Fibroblast of lung (primary cell): ENCODE measurements around the gene RRAD. TPM values are rescaled to one million over a fixed set of nuclear protein-coding genes. Genes with fewer than 3 reads are reported as not detected.

Source experiments
- DNase-seq, 2 donors: peaks; one replicate each; pipeline versions ENCODE4 v3.0.0 to v3.0.0-alpha.2; 2010; ENCODE audit warnings: low read depth in 2 of 2
- H2AFZ ChIP-seq: 2 replicates; pipeline ENCODE4 v1.5.1; 2012; ENCODE audit warnings: low read length, control low read depth, inconsistent platforms
- H3K27ac ChIP-seq: 2 replicates; pipeline ENCODE4 v1.5.1; 2011; ENCODE audit warnings: low read length, control low read depth; ENCODE audit not compliant: insufficient read depth
- H3K27me3 ChIP-seq: 2 replicates; pipeline ENCODE4 v1.5.1; 2011; ENCODE audit warnings: mild to moderate bottlenecking, low read length; ENCODE audit not compliant: control insufficient read depth, insufficient read depth
- H3K36me3 ChIP-seq: 2 replicates; pipeline ENCODE4 v1.5.1; 2011; ENCODE audit warnings: low read length; ENCODE audit not compliant: control insufficient read depth, insufficient read depth
- H3K4me1 ChIP-seq: 2 replicates; pipeline ENCODE4 v1.5.1; 2011; ENCODE audit warnings: low read length; ENCODE audit not compliant: control insufficient read depth, insufficient read depth; ENCODE audit errors: extremely low read depth
- H3K4me2 ChIP-seq: 2 replicates; pipeline ENCODE4 v1.5.1; 2011; ENCODE audit warnings: low read length, control low read depth; ENCODE audit not compliant: insufficient read depth; ENCODE audit errors: extremely low read depth
- H3K4me3 ChIP-seq, 4 experiments: fragments of 200-600 bp in 1 of 4; sonication (generic) in 1 of 4; replicated peaks in 1 of 4; 2 replicates each; pipeline ENCODE4 v1.5.1; 2011 to 2016; ENCODE audit warnings: low read length in 4 of 4, low read depth in 3 of 4, mild to moderate bottlenecking in 3 of 4, control low read depth in 2 of 4, inconsistent platforms in 1 of 4, mixed read lengths in 1 of 4; ENCODE audit not compliant: insufficient read depth in 1 of 4; ENCODE audit errors: control extremely low read depth in 1 of 4
- H3K79me2 ChIP-seq: 2 replicates; pipeline ENCODE4 v1.5.1; 2012; ENCODE audit warnings: mild to moderate bottlenecking, low read length, inconsistent platforms; ENCODE audit not compliant: control insufficient read depth, insufficient read depth
- H3K9ac ChIP-seq: 2 replicates; pipeline ENCODE4 v1.5.1; 2011; ENCODE audit warnings: mild to moderate bottlenecking, low read length, control low read depth; ENCODE audit not compliant: insufficient read depth
- H3K9me3 ChIP-seq: 2 replicates; pipeline ENCODE4 v1.5.1; 2012; ENCODE audit warnings: low read depth, low read length; ENCODE audit not compliant: control insufficient read depth, insufficient read depth
- H4K20me1 ChIP-seq: 2 replicates; pipeline ENCODE4 v1.5.1; 2011; ENCODE audit warnings: low read length; ENCODE audit not compliant: control insufficient read depth, insufficient read depth; ENCODE audit errors: extremely low read depth
- EZH2 ChIP-seq: IDR thresholded peaks from 2 replicates; pipeline ENCODE4 v1.5.1; 2012; ENCODE audit warnings: low read length, control low read depth, mild to moderate bottlenecking; ENCODE audit errors: missing control alignments
- polyA plus RNA-seq, 2 donors: library from polyadenylated mRNA; depleted of rRNA in 1 of 2; stranded (reverse) in 1 of 2; unstranded in 1 of 2; fragments of >200 nt; gene quantifications; 2 replicates each; pipeline ENCODE4 v1.2.1, GENCODE V29; 2011 to 2012; ENCODE audit warnings: missing spikeins in 1 of 2
- total RNA-seq: library from RNA; depleted of rRNA; stranded (reverse); fragments of >200 nt; gene quantifications from 2 replicates; pipeline ENCODE4 v1.2.1, GENCODE V29; 2014
- TF ChIP-seq, protein P1 (sequence below), 2 donors: IDR thresholded peaks in 1 of 2; conservative IDR thresholded peaks in 1 of 2; 1 replicate in 1 of 2; 2 replicates in 1 of 2; pipeline ENCODE4 v1.5.1; 2011 to 2012; ENCODE audit warnings: low read length in 2 of 2, control low read depth in 1 of 2, inconsistent platforms in 1 of 2, low read depth in 1 of 2, mild to moderate bottlenecking in 1 of 2

RRAD gene
- total and polyA plus RNA-seq, 2 donors (not counting 1 experiment from before 2014, with no cell fraction given): 11.6 to 83.7 TPM

DNA sequence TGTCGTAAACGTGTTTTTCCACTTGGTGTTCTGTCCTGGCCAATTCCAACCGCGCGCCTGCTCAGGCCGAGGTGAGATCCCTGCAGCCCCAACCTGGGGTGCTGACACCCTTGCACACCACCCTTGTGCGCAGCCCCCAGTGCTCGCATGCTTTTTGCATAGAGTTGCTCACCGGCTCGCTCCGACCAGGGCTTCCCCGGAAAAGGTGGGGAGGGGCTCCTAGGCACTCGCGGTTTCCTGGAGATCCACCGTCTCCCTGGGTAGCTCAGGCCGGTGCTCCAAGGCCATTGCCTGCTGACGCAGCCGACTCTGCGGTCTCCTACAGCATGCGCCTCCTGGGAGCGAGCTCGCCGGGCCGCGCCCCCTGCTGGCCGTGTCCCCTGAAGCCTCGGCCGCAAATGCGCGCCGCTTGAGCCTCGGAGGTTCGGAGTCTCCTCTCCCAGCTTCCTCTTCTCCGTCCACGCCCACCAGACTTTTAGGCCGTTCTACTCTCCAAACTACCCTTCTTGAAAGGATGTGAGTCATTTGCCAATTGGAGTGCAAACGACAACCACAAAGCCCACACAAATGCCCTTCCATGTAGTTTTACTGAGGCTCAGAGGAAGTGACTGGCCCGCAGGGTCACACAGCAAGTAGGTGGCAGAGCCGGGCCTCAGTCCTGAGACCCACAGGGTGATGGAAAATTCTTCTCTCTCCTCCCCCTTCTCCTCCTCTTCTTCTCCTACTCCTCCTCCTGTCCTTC, 52.2 kb downstream of the RRAD start:
- peak overlapping the region; percentile 26 for H3K9ac ChIP-seq
- peak; percentile 97 to 100 for DNase-seq
- H3K27ac ChIP-seq: peak overlapping the region; percentile 52
- no peaks in the 10 kb centered on the region for H3K9me3 ChIP-seq
- no peaks in the 10 kb centered on the region for H4K20me1 ChIP-seq
- H3K4me2 ChIP-seq: peak overlapping the region; percentile 95
- peak overlapping the region; percentile 15 to 54 (median 33) for H3K4me3 ChIP-seq
- H3K79me2 ChIP-seq: no peaks in the 10 kb centered on the region
- H3K36me3 ChIP-seq: no peaks in the 10 kb centered on the region
- peak overlapping the region; percentile 90 for H2AFZ ChIP-seq
- TF ChIP-seq EZH2: no peak
- TF ChIP-seq, protein P1, sequence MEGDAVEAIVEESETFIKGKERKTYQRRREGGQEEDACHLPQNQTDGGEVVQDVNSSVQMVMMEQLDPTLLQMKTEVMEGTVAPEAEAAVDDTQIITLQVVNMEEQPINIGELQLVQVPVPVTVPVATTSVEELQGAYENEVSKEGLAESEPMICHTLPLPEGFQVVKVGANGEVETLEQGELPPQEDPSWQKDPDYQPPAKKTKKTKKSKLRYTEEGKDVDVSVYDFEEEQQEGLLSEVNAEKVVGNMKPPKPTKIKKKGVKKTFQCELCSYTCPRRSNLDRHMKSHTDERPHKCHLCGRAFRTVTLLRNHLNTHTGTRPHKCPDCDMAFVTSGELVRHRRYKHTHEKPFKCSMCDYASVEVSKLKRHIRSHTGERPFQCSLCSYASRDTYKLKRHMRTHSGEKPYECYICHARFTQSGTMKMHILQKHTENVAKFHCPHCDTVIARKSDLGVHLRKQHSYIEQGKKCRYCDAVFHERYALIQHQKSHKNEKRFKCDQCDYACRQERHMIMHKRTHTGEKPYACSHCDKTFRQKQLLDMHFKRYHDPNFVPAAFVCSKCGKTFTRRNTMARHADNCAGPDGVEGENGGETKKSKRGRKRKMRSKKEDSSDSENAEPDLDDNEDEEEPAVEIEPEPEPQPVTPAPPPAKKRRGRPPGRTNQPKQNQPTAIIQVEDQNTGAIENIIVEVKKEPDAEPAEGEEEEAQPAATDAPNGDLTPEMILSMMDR (conservative IDR thresholded peaks at IDR 0.05 in 1 of 2, IDR thresholded peaks at IDR 0.05 in 1 of 2; ENCODE audit: low read depth in 1 of 2, low read length in 2 of 2): peak; percentile 82 to 87
- peaks cover 16% of the 10 kb centered on the region for H3K4me1 ChIP-seq
- H3K27me3 ChIP-seq: no peaks in the 10 kb centered on the region

- Histone ChIP-seq H3K27ac (peak overlapping the region; percentile 46), H3K4me1 (peaks cover 16% of the 10 kb centered on the region), H3K36me3 (no peaks in the 10 kb centered on the region), H3K9ac (no peak overlapping the region), H3K27me3 (no peaks in the 10 kb centered on the region), H3K9me3 (no peaks in the 10 kb centered on the region), H3K79me2 (no peaks in the 10 kb centered on the region), H3K4me3 (peak overlapping the region; percentile 15 to 54 (median 33)), H2AFZ (peak overlapping the region; percentile 90), H3K4me2 (peak overlapping the region; percentile 95), H4K20me1 (no peaks in the 10 kb centered on the region)
- DNase-seq: no peak
- TF ChIP-seq, protein P1 (conservative IDR thresholded peaks at IDR 0.05 in 1 of 2, IDR thresholded peaks at IDR 0.05 in 1 of 2; ENCODE audit: low read depth in 1 of 2, low read length in 2 of 2): no peak
- TF ChIP-seq EZH2: no peak
Measured at GRCh38 chr16:66872559-66872942, 52.8 kb downstream of the RRAD start.

- Histone ChIP-seq H4K20me1 (no peaks in the 10 kb centered on the region), H3K36me3 (no peaks in the 10 kb centered on the region), H3K4me1 (peaks cover 16% of the 10 kb centered on the region), H3K4me2 (no peak overlapping the region), H3K4me3 (no peak overlapping the region), H3K9me3 (no peaks in the 10 kb centered on the region), H3K79me2 (no peaks in the 10 kb centered on the region), H3K27me3 (no peaks in the 10 kb centered on the region), H3K27ac (no peak overlapping the region), H2AFZ (no peak overlapping the region), H3K9ac (no peak overlapping the region)
- DNase-seq: no peak
- TF ChIP-seq, protein P1 (conservative IDR thresholded peaks at IDR 0.05 in 1 of 2, IDR thresholded peaks at IDR 0.05 in 1 of 2; ENCODE audit: low read depth in 1 of 2, low read length in 2 of 2): no peak
- TF ChIP-seq EZH2: no peak
Measured at GRCh38 chr16:66871840-66872239, 53.5 kb downstream of the RRAD start.

Other genes with a start within 250 kb of the RRAD start
- 6.9 and 10.2 TPM in 2 replicates for gene CMTM4, start 228.8 kb downstream of the RRAD start, total RNA-seq
- 6.9 and 12.8 TPM in 2 replicates for gene CMTM4, start 228.8 kb downstream of the RRAD start, polyA plus RNA-seq
- 115 and 173 TPM in 2 replicates for gene DYNC1LI2, start 173.9 kb downstream of the RRAD start, total RNA-seq
- gene DYNC1LI2, start 173.9 kb downstream of the RRAD start, polyA plus RNA-seq: 78.5 and 83.3 TPM in 2 replicates
- gene TERB1, start 124.0 kb downstream of the RRAD start, total RNA-seq: under 0.01 and 0.17 TPM in 2 replicates
- gene TERB1, start 124.0 kb downstream of the RRAD start, polyA plus RNA-seq: not detected in 2 replicates
- gene NAE1, start 94.6 kb downstream of the RRAD start, total RNA-seq: 47.4 and 52.6 TPM in 2 replicates
- gene NAE1, start 94.6 kb downstream of the RRAD start, polyA plus RNA-seq: 59.7 TPM in 2 replicates
- gene CA7, start 81.1 kb downstream of the RRAD start, total RNA-seq: not detected in 2 replicates
- gene CA7, start 81.1 kb downstream of the RRAD start, polyA plus RNA-seq: not detected in 2 replicates
- gene PDP2, start 45.0 kb downstream of the RRAD start, total RNA-seq: 7.7 and 11.6 TPM in 2 replicates
- 10.6 and 10.9 TPM in 2 replicates for gene PDP2, start 45.0 kb downstream of the RRAD start, polyA plus RNA-seq
- gene CDH16, start 6.7 kb downstream of the RRAD start, total RNA-seq: not detected in 2 replicates
- gene CDH16, start 6.7 kb downstream of the RRAD start, polyA plus RNA-seq: not detected in 2 replicates
- gene CIAO2B, start 8.9 kb upstream of the RRAD start, total RNA-seq: 188 and 217 TPM in 2 replicates
- gene CIAO2B, start 8.9 kb upstream of the RRAD start, polyA plus RNA-seq: 115 and 138 TPM in 2 replicates
- gene CES2, start 10.0 kb upstream of the RRAD start, total RNA-seq: 38.0 and 47.6 TPM in 2 replicates
- gene CES2, start 10.0 kb upstream of the RRAD start, polyA plus RNA-seq: 22.9 and 26.9 TPM in 2 replicates
- gene CES3, start 35.7 kb upstream of the RRAD start, total RNA-seq: 0.77 and 1.3 TPM in 2 replicates
- gene CES3, start 35.7 kb upstream of the RRAD start, polyA plus RNA-seq: 0.01 and 0.07 TPM in 2 replicates
- 2.1 TPM in 2 replicates for gene CES4A, start 63.1 kb upstream of the RRAD start, total RNA-seq
- 1.3 and 2.3 TPM in 2 replicates for gene CES4A, start 63.1 kb upstream of the RRAD start, polyA plus RNA-seq
- 51.7 and 63.7 TPM in 2 replicates for gene CBFB, start 103.6 kb upstream of the RRAD start, total RNA-seq
- 64.1 and 100 TPM in 2 replicates for gene CBFB, start 103.6 kb upstream of the RRAD start, polyA plus RNA-seq
- gene PHAF1, start 184.4 kb upstream of the RRAD start, total RNA-seq: 15.2 and 18.3 TPM in 2 replicates
- gene PHAF1, start 184.4 kb upstream of the RRAD start, polyA plus RNA-seq: 21.5 and 23.0 TPM in 2 replicates
- 29.3 and 34.7 TPM in 2 replicates for gene B3GNT9, start 225.5 kb upstream of the RRAD start, total RNA-seq
- 23.2 and 29.6 TPM in 2 replicates for gene B3GNT9, start 225.5 kb upstream of the RRAD start, polyA plus RNA-seq
- 18.0 and 20.8 TPM in 2 replicates for gene TRADD, start 234.4 kb upstream of the RRAD start, total RNA-seq
- gene TRADD, start 234.4 kb upstream of the RRAD start, polyA plus RNA-seq: 5.8 and 7.6 TPM in 2 replicates
- gene FBXL8, start 234.4 kb upstream of the RRAD start, total RNA-seq: 9.8 and 10.4 TPM in 2 replicates
- gene FBXL8, start 234.4 kb upstream of the RRAD start, polyA plus RNA-seq: 2.4 and 4.0 TPM in 2 replicates
- 25.8 and 31.3 TPM in 2 replicates for gene HSF4, start 239.2 kb upstream of the RRAD start, total RNA-seq
- 1.9 and 6.4 TPM in 2 replicates for gene HSF4, start 239.2 kb upstream of the RRAD start, polyA plus RNA-seq
- gene NOL3, start 245.0 kb upstream of the RRAD start, total RNA-seq: 12.8 and 23.3 TPM in 2 replicates
- 6.2 and 8.0 TPM in 2 replicates for gene NOL3, start 245.0 kb upstream of the RRAD start, polyA plus RNA-seq